ENCODE data around the gene PTPRN2.

- TF ChIP-seq SIN3A (IDR thresholded peaks at IDR 0.05; ENCODE audit: borderline replicate concordance, insufficient read depth, low read depth, low read length) (no peak), CTCF (IDR thresholded peaks at IDR 0.05) (no peak)
Measured at GRCh38 chr7:157587051-157587804, 1000.4 kb downstream of the PTPRN2 start.
